Activated CD4-positive, alpha-beta T cell treated with anti-CD3 and anti-CD28 coated beads, Interleukin-10, Interleukin-2, amounts not matched to agents 100 ng/mL and 50 ng/mL, durations not matched to agents 16 hours and 8 hours (primary cell): ENCODE measurements around the gene ZP4.
"Not testable (repeated sequence)": the region's sequence is repeated elsewhere in the genome, so short reads cannot be mapped to it uniquely, and the experiment has no call there.

ENCODE experiments used
- DNase-seq: peaks from one replicate; pipeline ENCODE4 v3.0.0-alpha.2; 2020

ZP4 gene

DNA sequence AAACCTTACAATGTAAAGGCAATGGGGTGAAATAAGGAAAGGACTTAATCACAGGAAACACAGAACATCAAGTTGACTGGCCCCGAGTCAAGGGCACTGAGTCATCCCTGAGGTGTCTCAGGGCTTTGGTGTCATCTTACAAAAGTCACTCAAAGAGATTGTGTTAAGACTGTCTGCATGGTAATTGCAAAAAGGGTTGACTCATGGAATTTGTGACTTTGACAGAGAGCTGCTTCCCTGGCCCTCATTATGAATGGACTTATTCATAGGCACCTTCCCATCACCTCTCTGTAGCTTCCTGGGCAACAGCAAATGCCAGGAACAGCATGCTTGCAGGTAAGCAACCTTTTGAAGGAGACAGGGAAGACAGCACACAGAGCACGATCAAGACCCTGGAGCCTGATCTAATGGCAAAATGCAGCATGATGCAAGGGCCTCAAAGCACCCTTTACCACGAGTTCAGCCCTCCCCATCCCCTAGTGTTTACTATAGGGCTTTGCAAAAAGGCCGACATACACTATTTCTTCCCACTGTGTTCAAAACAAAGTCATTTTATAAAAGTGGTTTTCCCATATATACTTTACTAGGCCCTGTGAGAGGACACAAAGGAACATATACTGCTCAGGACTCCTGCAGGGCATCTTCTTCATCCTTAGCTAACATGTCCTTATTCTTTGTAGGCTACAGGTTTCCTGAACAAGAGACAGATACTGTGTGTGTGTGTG, 17.1 kb downstream of the ZP4 start:
- DNase-seq: peak; percentile 8

DNA sequence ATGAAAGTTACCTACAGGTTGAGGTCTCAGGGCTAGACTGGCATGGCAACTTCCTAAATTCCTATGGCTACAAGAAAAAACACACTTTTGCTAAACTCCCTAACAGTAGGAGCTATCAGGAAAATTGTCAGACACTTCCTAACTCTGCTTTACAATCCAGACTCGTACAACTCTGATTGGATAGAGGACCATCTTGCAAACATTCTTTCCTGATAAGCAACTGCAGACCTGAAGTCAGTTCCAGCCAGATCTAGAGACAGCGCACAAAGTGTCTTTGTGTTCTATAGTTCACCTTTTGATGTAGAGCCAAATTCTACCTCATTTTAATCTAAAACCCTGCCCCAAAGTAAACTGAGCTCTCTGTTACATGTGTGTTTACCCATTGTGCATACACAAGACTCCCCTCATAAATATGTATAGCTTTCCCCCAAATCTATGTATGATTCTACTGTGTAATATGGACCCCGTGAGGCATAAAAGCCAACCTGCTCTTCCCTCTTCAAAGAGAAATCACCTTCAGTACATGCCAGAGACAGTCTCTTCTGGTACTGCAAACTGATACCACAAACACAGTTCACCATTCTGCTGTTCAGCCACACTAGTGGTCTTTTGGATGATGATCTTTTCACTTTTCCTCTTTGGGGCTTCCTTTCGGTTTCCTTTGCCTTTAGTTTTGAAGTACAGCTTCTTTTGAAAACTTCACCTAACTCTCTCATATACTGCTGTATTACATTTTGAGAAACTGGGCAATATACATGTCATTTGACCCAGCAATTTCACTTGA, 21.7 kb downstream of the ZP4 start:
- DNase-seq: no peak

DNA sequence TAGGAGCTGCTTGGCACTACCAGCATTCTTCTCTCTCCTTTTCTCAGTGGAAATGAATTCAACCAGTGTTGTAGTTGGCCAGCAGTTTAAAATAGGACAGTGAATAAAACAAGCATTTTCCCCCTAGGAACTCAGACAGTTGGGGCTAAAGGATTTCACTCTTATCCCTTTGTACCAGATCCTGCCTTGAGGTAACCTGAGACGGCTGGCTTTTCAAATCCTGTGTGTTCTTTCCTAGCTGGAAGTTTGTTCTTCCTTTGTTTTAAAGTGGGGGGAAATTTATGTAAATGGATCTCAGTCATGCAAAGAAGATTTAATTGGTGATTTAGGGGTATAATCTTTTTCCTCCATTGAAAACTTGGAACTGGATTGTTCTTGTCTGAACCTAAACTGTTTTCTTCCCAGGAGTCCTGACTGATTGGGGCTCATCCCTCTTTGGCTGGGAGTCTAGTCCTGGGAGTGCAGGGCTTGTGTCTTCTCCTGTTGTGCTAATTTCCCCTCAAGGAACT, 23.3 kb downstream of the ZP4 start:
- no peak for DNase-seq

DNA sequence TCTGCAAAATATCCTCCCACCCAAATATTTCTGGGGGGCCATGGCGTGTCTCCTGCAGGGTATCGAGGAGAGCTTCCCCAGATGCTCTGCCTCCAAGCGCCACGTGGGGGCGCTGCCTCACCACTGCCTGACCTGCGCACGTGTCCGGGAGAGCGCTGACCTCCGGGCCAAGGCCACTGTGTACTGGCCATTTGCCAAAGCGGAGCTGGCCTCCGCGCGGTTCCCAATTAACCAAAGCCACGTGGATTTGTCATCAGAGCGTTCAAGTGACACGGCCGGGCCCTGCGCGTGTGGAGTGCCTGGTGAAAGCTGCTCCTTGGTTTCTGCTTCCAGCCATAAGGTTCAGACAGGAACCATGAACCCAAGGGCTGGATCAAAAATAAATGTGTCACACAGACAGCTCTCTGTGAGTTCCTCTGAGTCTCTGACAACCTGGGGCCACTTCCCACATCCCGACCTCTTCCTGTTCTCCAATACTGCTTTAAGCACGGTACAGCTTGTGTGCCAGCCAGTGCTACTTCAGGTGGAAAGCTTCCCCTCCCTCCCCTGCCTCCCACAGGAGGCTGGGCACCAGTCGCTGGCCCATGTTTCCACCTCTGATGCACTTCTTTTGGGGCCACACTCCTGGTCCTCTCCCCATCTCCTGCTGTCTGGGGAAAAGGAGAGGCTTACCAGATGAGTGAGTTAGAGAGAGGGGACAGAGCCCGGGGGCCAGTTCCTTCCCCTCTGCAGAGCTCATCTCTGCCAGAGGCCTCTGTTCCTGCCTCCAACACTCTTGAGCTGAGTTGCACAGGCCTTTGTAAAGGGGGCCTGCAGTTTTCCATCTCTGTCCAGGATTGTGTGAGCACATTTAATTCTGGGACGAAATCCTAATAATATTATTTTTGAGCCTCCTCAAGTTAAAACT, 26.1 kb downstream of the ZP4 start:
- DNase-seq: peak; percentile 32

DNA sequence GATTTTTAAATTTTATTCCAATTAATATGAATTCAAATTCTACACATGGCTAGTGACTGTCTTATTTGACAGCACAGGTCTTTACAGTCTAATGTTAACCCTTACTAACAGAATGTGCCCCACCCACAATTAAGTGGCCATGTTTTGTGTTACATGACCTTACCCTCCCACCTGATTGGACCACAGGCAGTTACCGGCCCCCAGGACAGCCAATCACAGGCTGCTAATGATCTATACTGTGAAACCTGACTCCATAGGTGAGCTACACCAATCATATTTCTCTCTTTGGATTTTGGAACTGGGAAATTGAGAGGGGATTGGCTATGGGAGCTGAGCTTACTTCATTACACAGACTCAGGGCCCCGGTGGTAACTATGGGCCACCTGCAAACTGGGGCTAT, 27.5 kb downstream of the ZP4 start:
- no peak for DNase-seq

DNA sequence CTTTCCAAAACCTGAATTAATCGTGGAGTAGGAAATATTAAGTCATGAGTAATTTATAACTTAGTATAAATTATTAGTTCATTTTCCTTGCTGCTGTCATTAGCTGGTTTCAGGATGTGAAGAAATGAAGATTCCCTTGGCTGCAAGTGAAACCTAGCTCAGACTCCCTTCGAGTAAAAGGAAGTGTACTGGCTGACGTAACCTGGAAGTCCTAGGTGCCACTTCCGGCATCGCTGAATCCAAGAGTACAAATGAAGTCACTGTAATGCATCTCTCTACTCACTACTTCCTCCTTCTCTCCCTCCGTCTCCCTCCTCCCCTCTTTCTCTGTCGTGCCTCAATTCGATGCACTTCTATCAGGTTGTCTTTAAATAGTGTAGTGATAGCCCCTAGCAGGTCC, 28.8 kb downstream of the ZP4 start:
- no peak for DNase-seq

DNA sequence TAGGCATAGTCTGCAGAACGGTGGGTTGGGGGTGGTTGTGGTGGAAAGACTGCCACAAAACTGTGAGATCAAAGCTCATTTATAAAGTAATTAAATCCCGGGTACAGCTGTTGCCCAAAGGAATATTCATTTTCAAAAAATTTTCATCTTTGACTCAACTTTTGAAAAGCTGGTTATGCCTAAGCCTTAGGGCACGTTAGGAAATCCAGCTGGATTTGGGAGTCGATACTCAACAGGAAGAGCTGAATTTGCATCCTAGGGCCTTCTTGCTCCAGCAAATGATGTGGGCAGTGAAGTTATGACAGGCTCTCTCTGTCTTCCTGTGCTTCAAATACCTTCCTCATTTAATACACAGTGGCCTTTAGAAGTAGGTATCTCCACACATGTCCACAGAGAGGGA, 31.7 kb downstream of the ZP4 start:
- DNase-seq: no peak

DNA sequence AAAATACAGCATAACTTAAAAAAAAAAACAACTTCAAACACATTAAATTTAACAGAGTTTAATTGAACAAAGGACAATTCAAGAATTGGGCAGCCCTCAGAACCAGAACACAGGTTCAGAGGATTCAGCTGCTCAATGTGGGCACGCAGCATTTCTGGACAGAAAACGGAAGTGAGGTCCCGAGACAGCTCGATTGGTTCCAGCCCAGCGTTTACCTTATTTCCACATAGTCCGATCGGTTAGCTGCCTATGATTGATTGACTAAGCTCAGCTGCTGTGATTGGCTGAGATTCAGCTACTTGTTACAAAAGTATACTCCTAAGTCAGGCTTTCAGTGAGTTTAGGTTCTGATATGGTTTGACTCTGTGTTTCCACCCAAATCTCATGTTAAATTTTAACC, 33.3 kb downstream of the ZP4 start:
- DNase-seq: no peak

DNA sequence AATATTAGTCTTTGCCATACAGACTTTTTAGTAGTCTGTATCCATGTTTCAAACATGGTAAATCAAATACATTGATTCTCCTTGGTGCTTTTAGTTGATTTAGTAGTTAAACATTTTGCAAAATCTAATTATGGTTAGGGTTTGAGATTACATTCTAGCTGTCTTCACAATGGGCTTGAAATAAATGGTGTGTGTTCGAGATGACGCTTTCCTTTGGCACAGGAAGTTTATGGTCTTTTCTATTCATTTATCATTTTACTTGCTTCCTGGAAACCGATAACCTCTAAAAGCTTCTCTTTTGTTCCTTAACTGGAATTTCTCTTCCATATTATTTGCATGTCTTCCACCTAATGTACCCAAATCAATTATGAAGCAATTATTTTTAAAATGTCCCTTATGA, 38.4 kb downstream of the ZP4 start:
- no peak for DNase-seq

DNA sequence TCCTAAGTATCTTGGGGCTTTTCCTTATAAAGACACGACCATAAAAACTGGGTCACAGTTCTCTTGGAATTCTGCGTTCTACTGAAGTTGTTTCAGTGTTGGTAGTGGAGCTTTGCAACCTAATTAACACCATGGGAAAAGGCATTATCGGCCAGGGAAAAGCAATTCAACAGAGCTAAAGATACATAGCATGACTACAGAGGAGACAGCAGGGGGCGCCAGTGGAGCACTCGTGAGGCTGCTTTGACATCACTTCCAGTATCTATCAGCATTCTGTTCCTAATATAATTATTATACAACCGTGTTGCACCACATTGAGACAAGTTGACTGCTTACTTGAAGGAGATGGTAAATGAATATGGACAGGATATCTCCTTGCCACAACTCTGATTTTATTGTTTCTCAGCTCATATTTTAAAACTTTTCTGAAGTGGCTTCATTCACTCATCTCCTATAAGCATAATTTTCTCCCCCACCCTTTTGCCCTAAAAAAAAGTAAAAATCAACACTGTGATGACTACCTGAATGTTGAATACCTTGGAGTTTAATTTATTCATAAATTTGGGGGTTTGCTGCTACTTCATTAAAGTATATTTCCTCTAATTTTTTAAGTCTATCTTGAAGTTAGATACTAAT, 39.4 kb downstream of the ZP4 start:
- peak; percentile 36 for DNase-seq

DNA sequence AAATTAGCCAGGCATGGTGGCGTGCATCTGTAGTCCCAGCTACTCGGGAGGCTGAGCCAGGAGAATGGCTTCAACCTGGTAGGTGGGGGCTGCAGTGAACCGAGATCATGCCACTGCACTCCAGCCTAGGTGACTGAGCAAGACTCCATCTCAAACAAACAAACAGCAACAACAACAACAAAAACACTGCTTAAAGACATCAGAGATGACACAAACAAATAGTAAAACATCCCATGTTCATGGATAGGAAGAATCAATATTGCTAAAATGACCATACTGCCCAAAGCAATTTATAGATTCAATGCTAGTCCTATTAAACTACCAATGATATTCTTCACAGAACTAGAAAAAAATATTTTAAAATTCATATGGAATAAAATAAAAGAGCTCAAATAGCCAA, 47.2 kb downstream of the ZP4 start:
- DNase-seq: not testable (repeated sequence)

DNA sequence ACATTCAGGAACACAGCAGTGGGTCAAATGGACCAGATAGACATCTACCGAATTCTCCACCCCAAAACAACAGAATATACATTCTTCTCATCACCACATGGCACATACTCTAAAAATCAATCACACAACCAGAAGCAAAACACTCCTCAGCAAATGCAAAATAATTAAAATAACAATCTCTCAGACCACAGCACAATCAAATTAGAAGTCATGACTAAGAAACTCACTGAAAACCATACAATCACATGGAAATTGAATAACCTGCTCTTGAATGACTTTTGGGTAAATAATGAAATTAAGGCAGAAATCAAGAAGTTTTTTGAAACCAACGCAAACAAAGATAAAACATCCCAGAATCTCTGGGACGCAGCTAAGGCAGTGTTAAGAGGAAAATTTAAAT, 49.2 kb downstream of the ZP4 start:
- DNase-seq: no peak

DNA sequence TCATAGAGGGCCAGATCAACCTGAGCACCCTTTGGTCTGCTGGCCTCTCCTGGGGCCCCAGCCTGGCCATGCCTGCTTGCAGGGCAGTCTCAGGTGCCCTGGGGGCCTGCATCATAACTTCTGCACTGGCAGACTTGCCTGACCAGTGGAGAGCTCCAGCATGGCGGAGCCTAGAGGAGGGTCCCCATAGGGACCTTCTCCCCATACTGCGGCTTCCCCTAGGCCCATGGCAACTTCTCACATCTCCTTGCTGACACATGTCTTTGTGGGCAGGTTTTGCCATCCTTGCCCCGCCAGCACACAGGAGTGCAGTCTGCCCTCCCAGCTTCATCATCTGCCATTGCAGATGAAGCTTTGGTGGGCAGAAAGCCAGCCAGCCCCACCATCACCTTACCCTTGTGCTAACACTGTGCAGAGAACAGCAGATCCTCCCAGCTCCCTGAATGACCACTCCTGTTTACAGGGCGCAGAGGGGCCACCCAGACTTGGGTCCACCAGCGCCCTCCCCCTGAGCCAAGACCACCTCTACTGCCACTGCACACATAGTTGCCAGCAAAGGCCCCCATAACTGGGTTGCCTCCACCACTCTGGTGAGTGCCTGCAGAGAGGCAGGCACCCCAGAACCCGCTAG, 51.7 kb downstream of the ZP4 start:
- no peak for DNase-seq

DNA sequence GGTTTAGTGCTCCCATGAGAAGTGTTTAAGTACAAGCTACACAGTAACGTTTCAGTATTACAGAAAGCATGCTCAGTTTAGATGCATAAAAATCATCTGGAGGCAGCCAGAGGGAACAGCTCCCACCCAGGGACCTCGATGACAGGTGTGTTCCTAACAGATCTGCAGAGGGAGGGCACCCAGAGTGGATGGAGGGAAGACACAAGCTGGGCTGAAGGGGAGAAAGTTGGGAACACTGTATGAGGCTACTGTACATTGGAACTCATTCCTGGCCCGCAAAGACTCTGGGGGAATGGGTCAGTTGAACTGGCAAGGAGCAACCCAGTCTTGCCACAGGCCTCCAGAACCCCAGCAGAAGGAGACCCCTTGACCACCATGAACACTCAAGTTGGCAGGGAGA, 52.4 kb downstream of the ZP4 start:
- no peak for DNase-seq

DNA sequence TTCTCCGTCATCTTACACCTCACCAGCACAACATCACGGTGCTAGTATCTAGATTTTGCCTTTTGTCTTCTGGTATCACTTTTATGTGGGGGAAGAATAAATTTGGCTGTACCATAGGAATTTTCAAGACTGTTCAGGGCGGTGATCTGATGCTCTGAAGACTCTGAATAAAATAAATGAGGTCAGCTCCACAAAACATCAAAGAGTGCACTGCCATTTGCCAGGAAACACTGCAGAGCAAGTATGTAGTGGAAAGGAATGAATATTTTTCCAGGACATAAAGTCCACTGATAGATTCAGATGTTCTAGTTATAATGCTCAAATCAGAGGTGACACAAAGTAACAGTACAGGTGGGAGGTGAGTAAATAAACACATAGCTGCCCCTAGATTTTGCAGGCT, 56.3 kb downstream of the ZP4 start:
- DNase-seq: no peak

DNA sequence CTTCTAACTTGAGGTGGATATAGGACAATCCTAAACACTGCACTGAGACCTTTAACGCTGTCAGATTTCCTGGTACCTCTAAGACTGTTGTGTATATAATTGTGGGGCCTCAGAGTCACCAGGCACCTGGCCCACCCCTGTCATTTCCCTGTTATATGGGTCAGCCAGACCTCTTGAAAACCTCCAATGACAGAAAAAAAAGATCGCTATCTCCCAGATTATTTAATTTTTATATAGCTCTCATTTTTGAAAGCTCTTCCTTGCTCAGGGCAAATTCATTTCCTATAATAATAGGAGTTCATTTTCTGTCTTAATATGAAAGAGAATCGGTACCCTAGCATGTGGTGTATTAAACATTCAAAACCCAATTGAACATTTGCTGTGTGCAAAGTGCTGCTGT, 56.7 kb downstream of the ZP4 start:
- no peak for DNase-seq

DNA sequence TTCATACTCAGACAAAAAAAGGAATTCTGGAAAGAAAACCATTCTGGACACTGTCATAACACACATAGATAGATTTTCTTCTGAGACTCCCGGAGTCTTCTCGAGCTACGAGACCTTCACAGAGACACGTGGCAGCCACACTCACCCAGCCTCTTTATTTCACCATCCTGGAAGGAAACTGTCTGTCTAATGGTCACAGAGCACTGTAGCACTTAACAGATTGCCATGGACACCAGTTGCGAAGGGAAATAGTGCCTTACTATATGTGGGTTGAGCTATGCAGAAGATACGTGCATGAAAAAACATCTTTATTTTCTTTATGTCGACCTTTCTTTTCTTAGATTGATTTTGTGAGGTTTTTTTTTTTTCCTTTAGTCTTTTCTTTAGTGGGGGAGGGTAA, 57.9 kb downstream of the ZP4 start:
- no peak for DNase-seq
